Measurements from ENCODE around the gene UMODL1. TPM values are rescaled to one million over a fixed set of nuclear protein-coding genes. Genes with fewer than 3 reads are reported as not detected.

The UMODL1 gene
- total RNA-seq, 3 donors from 2014 or later (not counting 1 experiment from before 2014, with no cell fraction given), result 0.14 to 0.28 TPM; not detected in 1

- H3K9me3 Mint-ChIP-seq, result no peaks in the 10 kb centered on the region
- DNase-seq, result no peak
- WGBS (ENCODE audit: insufficient coverage), result 96% methylated on average over 11 of the region's 11 CpGs
Observed at GRCh38 chr21:42022906-42023305, 48.2 kb upstream of the UMODL1 start.

GRCh38 chr21:42025376-42026081 is 45.6 kb upstream of the UMODL1 start:
- Histone ChIP-seq H3K36me3 (ENCODE audit: control insufficient read depth, insufficient read depth, low read length) (no peaks in the 10 kb centered on the region), H3K4me1 (ENCODE audit: control insufficient read depth, insufficient read depth, low read length) (no peaks in the 10 kb centered on the region), H3K9me3 (ENCODE audit: control insufficient read depth, insufficient read depth, low read length) (no peaks in the 10 kb centered on the region), H3K4me3 (ENCODE audit: low read length) (no peak overlapping the region), H3K27ac (ENCODE audit: low read length) (no peak overlapping the region), H3K27me3 (ENCODE audit: control insufficient read depth, insufficient read depth, low read length) (no peaks in the 10 kb centered on the region)
- no peak overlapping the region for H3K27ac Mint-ChIP-seq
- TF ChIP-seq, protein P1, sequence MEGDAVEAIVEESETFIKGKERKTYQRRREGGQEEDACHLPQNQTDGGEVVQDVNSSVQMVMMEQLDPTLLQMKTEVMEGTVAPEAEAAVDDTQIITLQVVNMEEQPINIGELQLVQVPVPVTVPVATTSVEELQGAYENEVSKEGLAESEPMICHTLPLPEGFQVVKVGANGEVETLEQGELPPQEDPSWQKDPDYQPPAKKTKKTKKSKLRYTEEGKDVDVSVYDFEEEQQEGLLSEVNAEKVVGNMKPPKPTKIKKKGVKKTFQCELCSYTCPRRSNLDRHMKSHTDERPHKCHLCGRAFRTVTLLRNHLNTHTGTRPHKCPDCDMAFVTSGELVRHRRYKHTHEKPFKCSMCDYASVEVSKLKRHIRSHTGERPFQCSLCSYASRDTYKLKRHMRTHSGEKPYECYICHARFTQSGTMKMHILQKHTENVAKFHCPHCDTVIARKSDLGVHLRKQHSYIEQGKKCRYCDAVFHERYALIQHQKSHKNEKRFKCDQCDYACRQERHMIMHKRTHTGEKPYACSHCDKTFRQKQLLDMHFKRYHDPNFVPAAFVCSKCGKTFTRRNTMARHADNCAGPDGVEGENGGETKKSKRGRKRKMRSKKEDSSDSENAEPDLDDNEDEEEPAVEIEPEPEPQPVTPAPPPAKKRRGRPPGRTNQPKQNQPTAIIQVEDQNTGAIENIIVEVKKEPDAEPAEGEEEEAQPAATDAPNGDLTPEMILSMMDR (IDR thresholded peaks at IDR 0.05), result no peak
- intact Hi-C loops (cut with micrococcal nuclease), result no loop called here
- DNase-seq (no peak), ATAC-seq (no peak)
- no peak overlapping the region for H3K4me3 Mint-ChIP-seq
- no peaks in the 10 kb centered on the region for H3K9me3 Mint-ChIP-seq
- H3K4me1 Mint-ChIP-seq, result peaks cover 0 to 6% of the 10 kb centered on the region in 2 donors
- peaks cover 17 to 25% of the 10 kb centered on the region in 2 donors for H3K27me3 Mint-ChIP-seq (ENCODE audit: low read depth in 2 of 2)
- 91% methylated on average over 11 of the region's 12 CpGs for WGBS (ENCODE audit: insufficient coverage)
- H3K36me3 Mint-ChIP-seq, result no peaks in the 10 kb centered on the region

More at GRCh38 chr21:42022906-42023305, 48.2 kb upstream of the UMODL1 start:
- no peaks in the 10 kb centered on the region for H3K9me3 ChIP-seq (ENCODE audit: control insufficient read depth, insufficient read depth, low read length)
- no peaks in the 10 kb centered on the region for H3K4me1 ChIP-seq (ENCODE audit: control insufficient read depth, insufficient read depth, low read length)
- H3K27ac ChIP-seq (ENCODE audit: low read length), result no peak overlapping the region
- no peaks in the 10 kb centered on the region for H3K36me3 ChIP-seq (ENCODE audit: control insufficient read depth, insufficient read depth, low read length)
- intact Hi-C loops (cut with micrococcal nuclease), result no loop called here
- no peaks in the 10 kb centered on the region for H3K36me3 Mint-ChIP-seq
- ATAC-seq, result no peak
- TF ChIP-seq, protein P1 (IDR thresholded peaks at IDR 0.05), result no peak
- H3K27me3 ChIP-seq (ENCODE audit: control insufficient read depth, insufficient read depth, low read length), result peaks cover 2% of the 10 kb centered on the region
- peaks cover 0 to 6% of the 10 kb centered on the region in 2 donors for H3K4me1 Mint-ChIP-seq
- peaks cover 23 to 33% of the 10 kb centered on the region in 2 donors for H3K27me3 Mint-ChIP-seq (ENCODE audit: low read depth in 2 of 2)
- no peak overlapping the region for H3K27ac Mint-ChIP-seq
- no peak overlapping the region for H3K4me3 ChIP-seq (ENCODE audit: low read length)
- H3K4me3 Mint-ChIP-seq, result no peak overlapping the region

- ATAC-seq, result no peak
- H3K4me1 Mint-ChIP-seq, result peaks cover 0 to 6% of the 10 kb centered on the region in 2 donors
- peaks cover 17 to 22% of the 10 kb centered on the region in 2 donors for H3K27me3 Mint-ChIP-seq (ENCODE audit: low read depth in 2 of 2)
- H3K36me3 Mint-ChIP-seq, result no peaks in the 10 kb centered on the region
- H3K9me3 Mint-ChIP-seq, result no peaks in the 10 kb centered on the region
- no peak overlapping the region for H3K27ac ChIP-seq (ENCODE audit: low read length)
- H3K36me3 ChIP-seq (ENCODE audit: control insufficient read depth, insufficient read depth, low read length), result no peaks in the 10 kb centered on the region
- H3K27ac Mint-ChIP-seq, result no peak overlapping the region
- H3K4me3 ChIP-seq (ENCODE audit: low read length), result no peak overlapping the region
- TF ChIP-seq, protein P1 (IDR thresholded peaks at IDR 0.05), result no peak
- no peak overlapping the region for H3K4me3 Mint-ChIP-seq
- H3K4me1 ChIP-seq (ENCODE audit: control insufficient read depth, insufficient read depth, low read length), result no peaks in the 10 kb centered on the region
- WGBS (ENCODE audit: insufficient coverage), result 96% methylated on average over 9 of the region's 9 CpGs
- H3K9me3 ChIP-seq (ENCODE audit: control insufficient read depth, insufficient read depth, low read length), result no peaks in the 10 kb centered on the region
- no peaks in the 10 kb centered on the region for H3K27me3 ChIP-seq (ENCODE audit: control insufficient read depth, insufficient read depth, low read length)
- no peak for DNase-seq
- intact Hi-C loops (cut with micrococcal nuclease), result no loop called here
Observed at GRCh38 chr21:42026082-42026435, 45.1 kb upstream of the UMODL1 start.
